Stomach (tissue), 9 donors: ENCODE data around the gene PKP2. TPM values are rescaled to one million over a fixed set of nuclear protein-coding genes. Genes with fewer than 3 reads are reported as not detected.

Experiments
- DNase-seq, 2 donors: peaks; one replicate each; pipeline versions ENCODE4 v3.0.0 to v3.0.0-alpha.2; 2013 to 2019
- H3K27ac ChIP-seq, 5 donors: fragments of 200-600 bp in 4 of 5; sonication (generic) in 4 of 5; one replicate each; pipeline ENCODE4 v1.5.1; 2013 to 2019; ENCODE audit warnings: mild to moderate bottlenecking in 1 of 5, moderate library complexity in 1 of 5
- H3K27me3 ChIP-seq, 3 donors: fragments of 200-600 bp; sonication (generic); one replicate each; pipeline ENCODE4 v1.5.1; 2017 to 2019; ENCODE audit warnings: mixed run types in 1 of 3
- H3K36me3 ChIP-seq, 4 donors: fragments of 200-600 bp; sonication (generic); 1 replicate in 3 of 4; 2 replicates in 1 of 4; pipeline ENCODE4 v1.5.1; 2016 to 2019
- H3K4me1 ChIP-seq, 4 donors: fragments of 200-600 bp; sonication (generic); one replicate each; pipeline ENCODE4 v1.5.1; 2016 to 2019
- H3K4me3 ChIP-seq, 4 donors: fragments of 200-600 bp; sonication (generic) in 3 of 4; one replicate each; pipeline ENCODE4 v1.5.1; 2016 to 2019; ENCODE audit warnings: mild to moderate bottlenecking in 1 of 4
- H3K9me3 ChIP-seq, 4 donors: fragments of 200-600 bp; sonication (generic); one replicate each; pipeline ENCODE4 v1.5.1; 2016 to 2019
- EP300 ChIP-seq: sonication (generic); formaldehyde crosslinking; IDR thresholded peaks from one replicate; pipeline ENCODE4 v1.6.1; 2017; ENCODE audit warnings: antibody characterized with exemption
- POLR2A ChIP-seq, 4 donors: fragments of 450-650 bp; IDR thresholded peaks; one replicate each; pipeline ENCODE4 v1.6.1; 2016; ENCODE audit warnings: antibody characterized with exemption in 4 of 4, control low read depth in 2 of 4, mild to moderate bottlenecking in 1 of 4, moderate library complexity in 1 of 4
- POLR2AphosphoS5 ChIP-seq, 3 donors: sonication (generic); formaldehyde crosslinking; IDR thresholded peaks; one replicate each; pipeline ENCODE4 v1.6.1; 2016; ENCODE audit warnings: antibody characterized with exemption in 3 of 3
- WGBS, 5 donors: extraction: QIAGEN DNeasy Blood & Tissue Kit in 3 of 5; methylation state at CpG; one replicate each; pipeline versions ENCODE4 v1.1.5 to v1.1.7; 2013 to 2018; 5-methylcytosine and 5-hydroxymethylcytosine counted together
- intact Hi-C: fragments of 100-400 bp; cut with DNase I; formaldehyde crosslinking; loops from one replicate; pipeline ENCODE4 v1.15.1; 2023; ENCODE audit warnings: low total_unique reads
- polyA plus RNA-seq, 3 donors: library from polyadenylated mRNA; stranded (reverse); fragments of 200-250 nt; gene quantifications; one replicate each; pipeline ENCODE4 v1.2.3, GENCODE V29; 2013
- total RNA-seq, 5 donors: library from RNA; depleted of rRNA; stranded (reverse); fragments of >200 nt; gene quantifications; one replicate each; pipeline versions ENCODE4 v1.1.0 to v1.2.3, GENCODE V29; 2014 to 2016
- TF ChIP-seq, protein P1 (sequence below), 7 experiments: fragments of 450-650 bp in 4 of 7; fragments of 200-600 bp in 3 of 7; sonication (generic) in 3 of 7; IDR thresholded peaks; one replicate each; pipeline ENCODE4 v1.5.1; 2016 to 2019; ENCODE audit warnings: antibody characterized with exemption in 7 of 7, control low read depth in 2 of 7, mild to moderate bottlenecking in 1 of 7
- donor health status: healthy with polysubstance abuse.
- donor health status: Bipolar disorder and iron deficiency.
- donor health status: healthy.

The PKP2 gene
- total and polyA plus RNA-seq, 8 donors: 5.8 to 85.8 (median 39.5) TPM

DNA sequence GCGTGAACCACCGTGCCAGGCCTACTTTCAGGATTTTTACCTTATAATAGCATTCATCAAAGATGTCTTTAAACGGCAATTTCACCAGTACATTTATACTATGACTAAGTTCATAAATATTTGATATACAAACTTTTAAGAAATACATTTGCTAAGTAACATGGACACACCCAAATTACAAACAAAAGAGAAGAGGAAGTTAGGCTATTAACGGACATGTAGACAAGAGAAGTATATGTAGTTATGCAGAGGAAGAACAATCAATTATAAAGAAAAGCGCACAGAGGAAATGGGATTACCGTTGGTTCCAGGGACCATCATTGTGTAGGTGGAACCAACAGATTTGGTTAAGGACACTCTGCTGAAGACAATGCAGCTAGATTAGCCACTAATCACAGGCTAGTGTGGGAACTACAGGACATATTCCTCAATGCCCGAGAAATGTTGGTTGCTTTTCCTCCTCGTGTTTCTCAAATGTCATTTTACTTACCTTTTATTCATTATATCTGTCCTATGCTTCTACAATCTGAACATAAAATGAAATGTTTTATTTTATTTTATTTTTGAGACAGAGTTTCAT is 24.0 kb upstream of the PKP2 start:
- no peak for TF ChIP-seq EP300
- no peak for TF ChIP-seq POLR2A (IDR thresholded peaks at IDR 0.05)
- no peak for TF ChIP-seq POLR2AphosphoS5 (IDR thresholded peaks at IDR 0.05)
- TF ChIP-seq, protein P1, sequence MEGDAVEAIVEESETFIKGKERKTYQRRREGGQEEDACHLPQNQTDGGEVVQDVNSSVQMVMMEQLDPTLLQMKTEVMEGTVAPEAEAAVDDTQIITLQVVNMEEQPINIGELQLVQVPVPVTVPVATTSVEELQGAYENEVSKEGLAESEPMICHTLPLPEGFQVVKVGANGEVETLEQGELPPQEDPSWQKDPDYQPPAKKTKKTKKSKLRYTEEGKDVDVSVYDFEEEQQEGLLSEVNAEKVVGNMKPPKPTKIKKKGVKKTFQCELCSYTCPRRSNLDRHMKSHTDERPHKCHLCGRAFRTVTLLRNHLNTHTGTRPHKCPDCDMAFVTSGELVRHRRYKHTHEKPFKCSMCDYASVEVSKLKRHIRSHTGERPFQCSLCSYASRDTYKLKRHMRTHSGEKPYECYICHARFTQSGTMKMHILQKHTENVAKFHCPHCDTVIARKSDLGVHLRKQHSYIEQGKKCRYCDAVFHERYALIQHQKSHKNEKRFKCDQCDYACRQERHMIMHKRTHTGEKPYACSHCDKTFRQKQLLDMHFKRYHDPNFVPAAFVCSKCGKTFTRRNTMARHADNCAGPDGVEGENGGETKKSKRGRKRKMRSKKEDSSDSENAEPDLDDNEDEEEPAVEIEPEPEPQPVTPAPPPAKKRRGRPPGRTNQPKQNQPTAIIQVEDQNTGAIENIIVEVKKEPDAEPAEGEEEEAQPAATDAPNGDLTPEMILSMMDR (IDR thresholded peaks at IDR 0.05): no peak
- peak in 1 of 2 donors; percentile 20 for DNase-seq
- Histone ChIP-seq H3K4me3 (no peak overlapping the region), H3K9me3 (no peaks in the 10 kb centered on the region), H3K27me3 (no peaks in the 10 kb centered on the region), H3K36me3 (no peaks in the 10 kb centered on the region), H3K27ac (peak overlapping the region in 4 of 5 donors; percentile 23 to 55 (median 40)), H3K4me1 (peaks cover 0 to 19% (median 3%) of the 10 kb centered on the region in 4 donors)
- intact Hi-C loops: loop anchor here (10.0 kb wide), 1 partner anchor 166 kb away; the partner anchor contains the start of gene YARS2
- 21 to 46% (median 37%) methylated on average over 8 of the region's 8 CpGs for WGBS, 5 donors

DNA sequence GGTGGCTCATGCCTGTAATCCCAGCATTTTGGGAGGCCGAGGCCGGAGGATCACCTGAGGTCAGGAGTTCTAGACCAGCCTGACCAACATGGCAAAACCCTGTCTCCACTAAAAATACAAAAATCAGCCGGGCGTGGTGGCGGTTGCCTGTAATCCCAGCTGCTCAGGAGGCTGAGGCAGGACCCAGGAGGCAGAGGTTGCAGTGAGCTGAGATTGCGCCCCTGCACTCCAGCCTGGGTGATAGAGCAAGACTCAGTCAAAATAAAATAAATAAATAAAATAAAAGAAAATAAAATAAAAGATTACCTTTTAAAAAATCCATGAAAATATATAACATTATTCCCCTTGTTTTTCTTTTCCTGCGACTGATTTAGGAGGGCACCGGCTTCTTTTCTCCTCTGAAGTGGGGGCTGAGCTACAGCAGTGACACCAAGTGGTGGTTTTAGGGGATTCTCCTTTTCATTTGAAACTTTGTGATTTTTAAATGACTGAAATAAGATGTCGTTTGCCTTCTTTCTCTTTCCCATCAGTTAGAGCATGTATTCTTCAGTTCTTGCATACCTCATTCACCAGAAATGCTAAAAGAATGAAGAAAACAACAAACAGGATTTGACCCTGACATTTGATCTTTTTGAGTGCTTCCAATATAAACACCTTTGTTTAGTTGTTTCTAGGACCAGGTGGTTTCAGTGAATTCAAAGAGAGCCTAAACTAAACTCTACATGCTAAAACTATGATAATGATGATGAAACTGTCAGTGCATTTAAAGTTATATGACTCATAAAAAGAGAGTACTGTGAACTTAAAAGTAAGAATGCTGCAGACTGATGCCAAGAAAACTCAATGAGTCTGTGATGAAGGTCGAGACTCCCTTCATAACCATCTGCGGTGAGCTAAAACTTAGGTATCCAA is 22.6 kb upstream of the PKP2 start:
- peak in 1 of 2 donors; percentile 71 for DNase-seq
- intact Hi-C loops: no loop called here
- Histone ChIP-seq H3K27ac (no peak overlapping the region), H3K36me3 (no peaks in the 10 kb centered on the region), H3K9me3 (no peaks in the 10 kb centered on the region), H3K4me1 (peaks cover 0 to 19% (median 3%) of the 10 kb centered on the region in 4 donors), H3K27me3 (no peaks in the 10 kb centered on the region), H3K4me3 (no peak overlapping the region)
- TF ChIP-seq POLR2AphosphoS5 (IDR thresholded peaks at IDR 0.05) (no peak), POLR2A (IDR thresholded peaks at IDR 0.05) (no peak), EP300 (no peak)
- TF ChIP-seq, protein P1 (IDR thresholded peaks at IDR 0.05): peak in 5 of 7 experiments; percentile 14 to 57 (median 51)
- 50 to 54% (median 51%) methylated on average over 11 of the region's 11 CpGs for WGBS, 5 donors

DNA sequence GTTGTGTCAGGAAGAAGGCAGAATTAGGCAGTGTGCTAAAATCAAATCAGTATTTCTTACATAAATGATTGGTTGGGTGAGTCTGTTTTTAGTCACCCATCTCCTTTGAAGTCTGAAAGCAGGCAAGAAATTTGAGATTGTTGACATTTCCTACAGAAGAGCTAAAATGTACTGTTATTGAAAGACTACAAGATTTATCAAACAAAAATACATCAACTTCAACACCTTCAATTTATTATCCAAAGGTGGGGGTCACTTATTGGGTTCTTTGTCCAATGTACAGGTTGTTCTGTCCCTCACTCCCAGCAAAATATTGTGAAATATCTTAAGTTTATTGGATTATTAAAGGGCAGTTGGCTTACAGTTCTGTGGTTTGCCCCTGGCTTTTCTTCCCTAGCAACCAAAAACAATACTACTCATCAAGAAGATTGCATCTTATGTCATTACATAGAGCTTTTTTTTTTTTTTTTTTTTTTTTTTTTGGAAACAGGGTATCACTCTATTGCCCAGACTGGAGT is 20.6 kb upstream of the PKP2 start:
- Histone ChIP-seq H3K4me3 (no peak overlapping the region), H3K9me3 (peaks cover 0 to under 1% (median 0%) of the 10 kb centered on the region in 4 donors), H3K27ac (no peak overlapping the region), H3K4me1 (peaks cover 0 to 19% (median 3%) of the 10 kb centered on the region in 4 donors), H3K36me3 (no peaks in the 10 kb centered on the region), H3K27me3 (no peaks in the 10 kb centered on the region)
- intact Hi-C loops: no loop called here
- DNase-seq: peak in 1 of 2 donors; percentile 23
- no peak for TF ChIP-seq EP300
- no peak for TF ChIP-seq POLR2AphosphoS5 (IDR thresholded peaks at IDR 0.05)
- TF ChIP-seq, protein P1 (IDR thresholded peaks at IDR 0.05): no peak
- TF ChIP-seq POLR2A (IDR thresholded peaks at IDR 0.05): no peak

DNA sequence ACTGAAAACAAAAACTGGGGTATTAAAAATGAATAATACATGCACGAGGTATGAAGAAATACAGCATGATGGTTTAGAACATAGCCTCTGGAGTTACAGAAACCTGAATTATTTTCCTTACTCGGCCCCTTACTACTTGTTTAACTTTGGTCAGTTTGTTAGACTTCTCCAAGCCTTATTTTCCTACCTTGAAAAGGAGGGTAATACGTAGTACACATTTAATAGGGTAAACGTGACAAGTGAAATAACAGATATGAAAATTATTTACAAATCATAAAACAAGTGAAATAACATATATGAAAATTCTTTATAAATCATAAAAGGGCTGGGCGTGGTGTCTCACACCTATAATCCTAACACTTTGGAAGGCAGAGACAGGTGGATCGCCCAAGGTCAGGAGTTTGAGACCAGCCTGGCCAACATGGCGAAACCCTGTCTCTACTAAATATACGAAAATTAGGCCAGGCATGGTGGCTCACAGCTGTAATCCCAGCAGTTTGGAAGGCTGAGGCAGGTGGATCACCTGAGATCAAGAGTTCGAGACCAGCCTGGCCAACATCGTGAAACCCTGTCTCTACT is 11.4 kb upstream of the PKP2 start:
- Histone ChIP-seq H3K9me3 (peaks cover 0 to 5% (median 0%) of the 10 kb centered on the region in 4 donors), H3K27ac (no peak overlapping the region), H3K36me3 (no peaks in the 10 kb centered on the region), H3K4me1 (peaks cover 0 to 12% (median 3%) of the 10 kb centered on the region in 4 donors), H3K4me3 (no peak overlapping the region), H3K27me3 (no peaks in the 10 kb centered on the region)
- TF ChIP-seq POLR2A (IDR thresholded peaks at IDR 0.05) (no peak), POLR2AphosphoS5 (IDR thresholded peaks at IDR 0.05) (no peak), EP300 (no peak)
- TF ChIP-seq, protein P1 (IDR thresholded peaks at IDR 0.05): no peak
- intact Hi-C loops: no loop called here
- no peak for DNase-seq
- WGBS, 5 donors: 86 to 93% (median 92%) methylated on average over 10 of the region's 10 CpGs
